Activated naive CD8-positive, alpha-beta T cell treated with anti-CD3 and anti-CD28 coated beads, Interleukin-2, amount 10 ng/mL, durations not matched to agents 7 days and 5 days (primary cell): Measurements from ENCODE around the gene SRL. TPM values are rescaled to one million over a fixed set of nuclear protein-coding genes. Genes with fewer than 3 reads are reported as not detected.
"Not testable (repeated sequence)": the region's sequence is repeated elsewhere in the genome, so short reads cannot be mapped to it uniquely, and the experiment has no call there.

Experiments
- ATAC-seq: fragments of 150-1000 bp; cut with Tn5 transposase; one replicate; pipeline ENCODE4 v1.10.0; 2021; ENCODE audit warnings: low read depth, moderate library complexity
- POLR2A ChIA-PET: fragments of 350-600 bp; sonication (Branson Sonifier 250); formaldehyde crosslinking; loops from one replicate; lab custom pipeline; 2021; ENCODE audit warnings: antibody characterized with exemption; lab: Charles Lee
- DNase-seq: peaks from one replicate; pipeline ENCODE4 v3.0.0; 2021
- H3K27ac Mint-ChIP-seq: one replicate; pipeline ENCODE4 v1.8.0; 2022; ENCODE audit warnings: mild to moderate bottlenecking, mixed read lengths
- H3K27me3 Mint-ChIP-seq: one replicate; pipeline ENCODE4 v1.8.0; 2022; ENCODE audit warnings: mild to moderate bottlenecking, moderate library complexity, mixed read lengths
- H3K36me3 Mint-ChIP-seq: one replicate; pipeline ENCODE4 v1.8.0; 2021; ENCODE audit warnings: mild to moderate bottlenecking, mixed read lengths
- H3K4me1 Mint-ChIP-seq: one replicate; pipeline ENCODE4 v1.8.0; 2021; ENCODE audit warnings: mixed read lengths
- H3K4me3 Mint-ChIP-seq: one replicate; pipeline ENCODE4 v1.8.0; 2022; ENCODE audit warnings: mild to moderate bottlenecking, moderate library complexity, mixed read lengths
- H3K9me3 Mint-ChIP-seq: one replicate; pipeline ENCODE4 v1.8.0; 2021; ENCODE audit warnings: mixed read lengths
- total RNA-seq, 2 experiments: library from RNA; stranded (reverse); gene quantifications; one replicate each; pipeline ENCODE4 v1.2.3, GENCODE V29; 2021

SRL gene
- total RNA-seq, 2 experiments from 2014 or later = not detected

GRCh38 chr16:4270595-4270994 lies 28.7 kb upstream of the SRL start:
- Mint-ChIP-seq H3K9me3 (no peaks in the 10 kb centered on the region), H3K27me3 (no peaks in the 10 kb centered on the region), H3K27ac (peak overlapping the region; percentile 72), H3K4me3 (peak overlapping the region; percentile 84), H3K36me3 (peaks cover 3% of the 10 kb centered on the region), H3K4me1 (peaks cover 11% of the 10 kb centered on the region)
- DNase-seq = no peak
- ATAC-seq = no peak
- POLR2A ChIA-PET = interaction anchor here (1.8 to 3.7 kb wide), 5 partner anchors 17 to 146 kb away, joined by 5 to 36 read pairs (median 7); partner anchors contain the start of genes CORO7 and PAM16

GRCh38 chr16:4270091-4270490 lies 28.2 kb upstream of the SRL start:
- Mint-ChIP-seq H3K4me3 (peak overlapping the region; percentile 32), H3K27ac (no peak overlapping the region), H3K27me3 (no peaks in the 10 kb centered on the region), H3K4me1 (peaks cover 11% of the 10 kb centered on the region), H3K9me3 (no peaks in the 10 kb centered on the region), H3K36me3 (peaks cover 3% of the 10 kb centered on the region)
- DNase-seq = no peak
- POLR2A ChIA-PET = interaction anchor here (0.6 to 2.3 kb wide), 3 partner anchors 17 to 469 kb away, joined by 3 to 7 read pairs (median 4); partner anchors contain the start of gene PAM16
- no peak for ATAC-seq

- peaks cover 11% of the 10 kb centered on the region for H3K36me3 Mint-ChIP-seq
- H3K27me3 Mint-ChIP-seq = no peaks in the 10 kb centered on the region
- POLR2A ChIA-PET = no interaction called here
- ATAC-seq (no peak), DNase-seq (no peak)
- no peak overlapping the region for H3K27ac Mint-ChIP-seq
- H3K4me1 Mint-ChIP-seq = peaks cover 11% of the 10 kb centered on the region
- H3K4me3 Mint-ChIP-seq = no peak overlapping the region
- no peaks in the 10 kb centered on the region for H3K9me3 Mint-ChIP-seq
These were observed 24.5 kb upstream of the SRL start for GRCh38 chr16:4266372-4266771.

GRCh38 chr16:4265676-4266075 lies 23.8 kb upstream of the SRL start:
- peaks cover 10% of the 10 kb centered on the region for H3K4me1 Mint-ChIP-seq
- no peak overlapping the region for H3K4me3 Mint-ChIP-seq
- POLR2A ChIA-PET = interaction anchor here (0.7 kb wide), 1 partner anchor 43 kb away, joined by 3 read pairs; no protein-coding TSS in a partner anchor
- H3K27me3 Mint-ChIP-seq = no peaks in the 10 kb centered on the region
- H3K27ac Mint-ChIP-seq = peak overlapping the region; percentile 45
- ATAC-seq (no peak), DNase-seq (no peak)
- no peaks in the 10 kb centered on the region for H3K9me3 Mint-ChIP-seq
- peaks cover 14% of the 10 kb centered on the region for H3K36me3 Mint-ChIP-seq

- no peaks in the 10 kb centered on the region for H3K27me3 Mint-ChIP-seq
- DNase-seq = no peak
- POLR2A ChIA-PET = no interaction called here
- ATAC-seq = no peak
- no peaks in the 10 kb centered on the region for H3K9me3 Mint-ChIP-seq
- H3K4me3 Mint-ChIP-seq = no peak overlapping the region
- peaks cover 8% of the 10 kb centered on the region for H3K4me1 Mint-ChIP-seq
- H3K36me3 Mint-ChIP-seq = peaks cover 14% of the 10 kb centered on the region
- no peak overlapping the region for H3K27ac Mint-ChIP-seq
These were observed 22.7 kb upstream of the SRL start for GRCh38 chr16:4264546-4264945.

- H3K4me3 Mint-ChIP-seq = no peak overlapping the region
- H3K9me3 Mint-ChIP-seq = no peaks in the 10 kb centered on the region
- POLR2A ChIA-PET = interaction anchor here (0.8 kb wide), 1 partner anchor 8 kb away, joined by 3 read pairs; no protein-coding TSS in a partner anchor
- peak overlapping the region; percentile 71 for H3K27ac Mint-ChIP-seq
- DNase-seq = no peak
- ATAC-seq = no peak
- H3K36me3 Mint-ChIP-seq = peaks cover 14% of the 10 kb centered on the region
- H3K27me3 Mint-ChIP-seq = no peaks in the 10 kb centered on the region
- H3K4me1 Mint-ChIP-seq = peaks cover 8% of the 10 kb centered on the region
These were observed 21.9 kb upstream of the SRL start for GRCh38 chr16:4263504-4264436.

- DNase-seq = no peak
- POLR2A ChIA-PET = interaction anchor here (0.8 kb wide), 1 partner anchor 9 kb away, joined by 3 read pairs; no protein-coding TSS in a partner anchor
- no peaks in the 10 kb centered on the region for H3K9me3 Mint-ChIP-seq
- no peak for ATAC-seq
- no peak overlapping the region for H3K4me3 Mint-ChIP-seq
- H3K27ac Mint-ChIP-seq = no peak overlapping the region
- H3K4me1 Mint-ChIP-seq = peaks cover 4% of the 10 kb centered on the region
- peaks cover 14% of the 10 kb centered on the region for H3K36me3 Mint-ChIP-seq
- H3K27me3 Mint-ChIP-seq = no peaks in the 10 kb centered on the region
These were observed 20.5 kb upstream of the SRL start for GRCh38 chr16:4262303-4262835.

GRCh38 chr16:4261557-4262172 lies 19.8 kb upstream of the SRL start:
- H3K36me3 Mint-ChIP-seq = peaks cover 14% of the 10 kb centered on the region
- H3K9me3 Mint-ChIP-seq = no peaks in the 10 kb centered on the region
- ATAC-seq (peak; percentile 48), DNase-seq (peak; percentile 73)
- H3K27ac Mint-ChIP-seq = peak overlapping the region; percentile 30
- H3K4me3 Mint-ChIP-seq = no peak overlapping the region
- POLR2A ChIA-PET = no interaction called here
- H3K4me1 Mint-ChIP-seq = peaks cover 4% of the 10 kb centered on the region
- no peaks in the 10 kb centered on the region for H3K27me3 Mint-ChIP-seq

- POLR2A ChIA-PET = no interaction called here
- H3K4me1 Mint-ChIP-seq = peaks cover 4% of the 10 kb centered on the region
- H3K9me3 Mint-ChIP-seq = no peaks in the 10 kb centered on the region
- H3K27me3 Mint-ChIP-seq = no peaks in the 10 kb centered on the region
- DNase-seq (no peak), ATAC-seq (no peak)
- no peak overlapping the region for H3K27ac Mint-ChIP-seq
- peaks cover 14% of the 10 kb centered on the region for H3K36me3 Mint-ChIP-seq
- no peak overlapping the region for H3K4me3 Mint-ChIP-seq
These were observed 18.5 kb upstream of the SRL start for GRCh38 chr16:4260360-4260759.

- H3K27me3 Mint-ChIP-seq = no peaks in the 10 kb centered on the region
- H3K9me3 Mint-ChIP-seq = no peaks in the 10 kb centered on the region
- POLR2A ChIA-PET = interaction anchor here (1.1 to 1.3 kb wide), 2 partner anchors 14 kb away, joined by 3 to 5 read pairs; no protein-coding TSS in a partner anchor
- H3K27ac Mint-ChIP-seq = no peak overlapping the region
- H3K36me3 Mint-ChIP-seq = peaks cover 11% of the 10 kb centered on the region
- ATAC-seq (no peak), DNase-seq (no peak)
- peaks cover 6% of the 10 kb centered on the region for H3K4me1 Mint-ChIP-seq
- H3K4me3 Mint-ChIP-seq = no peak overlapping the region
These were observed 16.0 kb upstream of the SRL start for GRCh38 chr16:4257646-4258556.

GRCh38 chr16:4253394-4254150 lies 11.7 kb upstream of the SRL start:
- DNase-seq (peak; percentile 98), ATAC-seq (peak; percentile 98)
- peaks cover 2% of the 10 kb centered on the region for H3K36me3 Mint-ChIP-seq
- H3K27ac Mint-ChIP-seq = peak overlapping the region; percentile 99
- peaks cover 4% of the 10 kb centered on the region for H3K4me1 Mint-ChIP-seq
- POLR2A ChIA-PET = interaction anchor here (0.5 to 3.3 kb wide), 14 partner anchors 16 to 1119 kb away, joined by 3 to 36 read pairs (median 3); partner anchors contain the start of genes CREBBP, PAM16, TFAP4 and ZNF213
- peak overlapping the region; percentile 99 for H3K4me3 Mint-ChIP-seq
- no peaks in the 10 kb centered on the region for H3K27me3 Mint-ChIP-seq
- no peaks in the 10 kb centered on the region for H3K9me3 Mint-ChIP-seq

- not testable (repeated sequence) for H3K27me3 Mint-ChIP-seq, H3K36me3 Mint-ChIP-seq, DNase-seq, H3K4me1 Mint-ChIP-seq, ATAC-seq, H3K9me3 Mint-ChIP-seq
- peak overlapping the region; percentile 99 for H3K4me3 Mint-ChIP-seq
- peak overlapping the region; percentile 99 for H3K27ac Mint-ChIP-seq
- POLR2A ChIA-PET = interaction anchor here (0.7 to 3.3 kb wide), 9 partner anchors 17 to 1118 kb away, joined by 3 to 36 read pairs (median 3); partner anchors contain the start of genes CREBBP, TFAP4 and ZNF213
These were observed 11.1 kb upstream of the SRL start for GRCh38 chr16:4253012-4253393.
